ENCODE measurements around the gene ERAL1.
A peak's percentile ranks its signal among the peaks of the same experiment; 100 is the strongest.

ERAL1 gene

GRCh38 chr17:28865946-28866752 is 11.3 kb downstream of the ERAL1 start:
- TF ChIP-seq ARNT (IDR thresholded peaks at IDR 0.05) (no peak), NFRKB (IDR thresholded peaks at IDR 0.05) (no peak), ZNF384 (IDR thresholded peaks at IDR 0.05) (0 out of 2 replicates have a peak, but pooled peaks have one; percentile 25)
- POLR2A ChIA-PET: interaction anchor here (0.7 to 1.5 kb wide), 3 partner anchors 10 to 85 kb away, joined by 3 to 4 read pairs (median 3); partner anchors contain the start of gene PHF12
- CTCF ChIA-PET: interaction anchor here (0.9 kb wide), 1 partner anchor 17 kb away, joined by 3 read pairs; no protein-coding TSS in a partner anchor
- DNase-seq (ENCODE audit: extremely low spot score): no peak

- ChIA-PET POLR2A (interaction anchor here (1.5 kb wide), 1 partner anchor 84 kb away, joined by 3 read pairs; the partner anchor contains the start of gene PHF12), CTCF (no interaction called here)
- TF ChIP-seq SUZ12 (IDR thresholded peaks at IDR 0.05): no peak
- TF ChIP-seq ZNF384 (IDR thresholded peaks at IDR 0.05): no peak
- no peak for TF ChIP-seq SP1 (IDR thresholded peaks at IDR 0.05)
- no peak for TF ChIP-seq TARDBP (IDR thresholded peaks at IDR 0.05)
- TF ChIP-seq HDGF (IDR thresholded peaks at IDR 0.05; ENCODE audit: borderline replicate concordance): no peak
- TF ChIP-seq L3MBTL2 (conservative IDR thresholded peaks at IDR 0.05): no peak
- TF ChIP-seq NFRKB (IDR thresholded peaks at IDR 0.05): no peak
- TF ChIP-seq CTBP1 (IDR thresholded peaks at IDR 0.05; ENCODE audit: borderline replicate concordance): no peak
- TF ChIP-seq ELF4 (IDR thresholded peaks at IDR 0.05): no peak
- TF ChIP-seq ARNT (IDR thresholded peaks at IDR 0.05): no peak
- TF ChIP-seq FOXA1 (IDR thresholded peaks at IDR 0.05): no peak
- no peak for TF ChIP-seq PKNOX1 (IDR thresholded peaks at IDR 0.05)
- no peak for TF ChIP-seq FOXM1 (IDR thresholded peaks at IDR 0.05; ENCODE audit: borderline replicate concordance)
- TF ChIP-seq LEF1 (IDR thresholded peaks at IDR 0.05; ENCODE audit: borderline replicate concordance): no peak
- TF ChIP-seq FOXK2 (IDR thresholded peaks at IDR 0.05): no peak
- no peak for TF ChIP-seq BHLHE40 (IDR thresholded peaks at IDR 0.05; ENCODE audit: borderline replicate concordance)
- DNase-seq (ENCODE audit: extremely low spot score): no peak
Measured at GRCh38 chr17:28867276-28867675, 12.5 kb downstream of the ERAL1 start.

- TF ChIP-seq SUZ12 (IDR thresholded peaks at IDR 0.05) (no peak), ELF4 (IDR thresholded peaks at IDR 0.05) (no peak), ARNT (IDR thresholded peaks at IDR 0.05) (no peak), HDGF (IDR thresholded peaks at IDR 0.05; ENCODE audit: borderline replicate concordance) (no peak), NFRKB (IDR thresholded peaks at IDR 0.05) (no peak), ZNF384 (IDR thresholded peaks at IDR 0.05) (no peak), PKNOX1 (IDR thresholded peaks at IDR 0.05) (no peak), BHLHE40 (IDR thresholded peaks at IDR 0.05; ENCODE audit: borderline replicate concordance) (no peak), SP1 (IDR thresholded peaks at IDR 0.05) (no peak), FOXK2 (IDR thresholded peaks at IDR 0.05) (no peak), CTBP1 (IDR thresholded peaks at IDR 0.05; ENCODE audit: borderline replicate concordance) (no peak), LEF1 (IDR thresholded peaks at IDR 0.05; ENCODE audit: borderline replicate concordance) (no peak), FOXM1 (IDR thresholded peaks at IDR 0.05; ENCODE audit: borderline replicate concordance) (no peak)
- DNase-seq (ENCODE audit: extremely low spot score): no peak
- ChIA-PET POLR2A (interaction anchor here (0.7 to 1.8 kb wide), 4 partner anchors 9 to 152 kb away, joined by 3 to 6 read pairs (median 3); partner anchors contain the start of gene RPL23A), CTCF (no interaction called here)
Measured at GRCh38 chr17:28871056-28871579, 16.3 kb downstream of the ERAL1 start.

- ChIA-PET POLR2A (no interaction called here), CTCF (no interaction called here)
- TF ChIP-seq SUZ12 (IDR thresholded peaks at IDR 0.05) (no peak), ARNT (IDR thresholded peaks at IDR 0.05) (no peak), LEF1 (IDR thresholded peaks at IDR 0.05; ENCODE audit: borderline replicate concordance) (no peak), L3MBTL2 (conservative IDR thresholded peaks at IDR 0.05) (no peak), TARDBP (IDR thresholded peaks at IDR 0.05) (no peak)
- no peak for DNase-seq (ENCODE audit: extremely low spot score)
Measured at GRCh38 chr17:28873839-28874238, 19.0 kb downstream of the ERAL1 start.

- ChIA-PET CTCF (interaction anchor here (0.5 kb wide), 1 partner anchor 15 kb away, joined by 4 read pairs; no protein-coding TSS in a partner anchor), POLR2A (no interaction called here)
- DNase-seq (ENCODE audit: extremely low spot score): no peak
- TF ChIP-seq ZNF384 (IDR thresholded peaks at IDR 0.05): no peak
- no peak for TF ChIP-seq PKNOX1 (IDR thresholded peaks at IDR 0.05)
- no peak for TF ChIP-seq TARDBP (IDR thresholded peaks at IDR 0.05)
- TF ChIP-seq SP1 (IDR thresholded peaks at IDR 0.05): no peak
- no peak for TF ChIP-seq BHLHE40 (IDR thresholded peaks at IDR 0.05; ENCODE audit: borderline replicate concordance)
- TF ChIP-seq ARNT (IDR thresholded peaks at IDR 0.05): no peak
- TF ChIP-seq L3MBTL2 (conservative IDR thresholded peaks at IDR 0.05): no peak
- TF ChIP-seq ELF4 (IDR thresholded peaks at IDR 0.05): no peak
- no peak for TF ChIP-seq NFRKB (IDR thresholded peaks at IDR 0.05)
- TF ChIP-seq SUZ12 (IDR thresholded peaks at IDR 0.05): no peak
- no peak for TF ChIP-seq FOXA1 (IDR thresholded peaks at IDR 0.05)
- TF ChIP-seq HDGF (IDR thresholded peaks at IDR 0.05; ENCODE audit: borderline replicate concordance): no peak
- no peak for TF ChIP-seq FOXK2 (IDR thresholded peaks at IDR 0.05)
- TF ChIP-seq FOXM1 (IDR thresholded peaks at IDR 0.05; ENCODE audit: borderline replicate concordance): no peak
- no peak for TF ChIP-seq CTBP1 (IDR thresholded peaks at IDR 0.05; ENCODE audit: borderline replicate concordance)
- TF ChIP-seq LEF1 (IDR thresholded peaks at IDR 0.05; ENCODE audit: borderline replicate concordance): no peak
Measured at GRCh38 chr17:28874750-28875149, 19.9 kb downstream of the ERAL1 start.
